ENCODE data around the gene ADGRB2.

The ADGRB2 gene

DNA sequence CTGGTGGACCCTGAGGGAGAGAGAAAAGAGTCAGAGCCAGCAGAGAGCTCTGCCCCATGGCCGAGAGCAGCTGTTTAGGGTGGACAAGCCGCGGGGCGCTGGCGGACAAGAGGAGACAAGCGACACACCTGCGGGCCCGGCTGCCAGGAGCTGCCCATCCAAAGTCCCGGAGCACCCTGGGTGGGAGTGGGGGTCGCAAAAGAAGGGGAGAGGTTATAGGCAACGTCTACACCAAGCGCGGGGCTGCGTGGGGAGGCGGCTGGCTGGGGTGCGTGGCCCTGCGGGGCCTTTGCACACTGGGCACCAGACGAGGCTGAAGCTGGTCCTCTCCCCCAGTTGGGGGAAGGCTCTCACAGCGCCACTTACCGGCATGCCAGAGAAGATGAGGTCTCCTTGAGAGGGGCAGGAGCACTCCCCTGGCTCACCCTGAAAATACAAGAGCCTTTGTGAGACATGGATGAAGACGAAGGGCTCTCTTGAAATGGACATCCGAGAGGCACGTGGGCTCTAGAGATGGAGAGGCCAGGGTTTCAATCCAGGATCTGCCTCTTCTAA lies 84.4 kb downstream of the ADGRB2 start:
- no peak overlapping the region for H4K8ac ChIP-seq (ENCODE audit: low read depth, low read length)
- no peak for DNase-seq

DNA sequence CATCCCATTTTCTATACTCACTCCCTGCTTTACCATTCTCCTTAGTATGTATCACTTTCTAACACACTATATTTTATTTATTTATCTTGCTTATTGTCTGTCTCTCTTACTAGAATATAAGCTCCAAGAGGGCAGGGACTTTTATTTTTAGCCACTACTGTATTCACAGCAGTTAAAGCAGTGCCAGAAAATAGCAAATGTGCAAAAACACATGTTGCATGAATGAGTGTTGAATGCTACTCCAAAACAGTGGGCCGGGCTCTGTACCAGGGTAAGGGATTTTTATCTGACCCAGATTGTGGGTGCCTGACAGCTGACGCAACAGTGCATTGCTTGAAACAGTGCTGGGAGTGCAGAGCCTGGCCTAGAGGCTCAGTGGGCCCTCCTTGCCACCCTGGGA lies 85.0 kb downstream of the ADGRB2 start:
- WGBS (ENCODE audit: extremely low coverage, insufficient coverage, low lambda C conversion rate): no CpG with 5 or more reads among the region's 2 CpGs
- no peak overlapping the region for H2BK120ac ChIP-seq (ENCODE audit: low read depth, low read length)
- no peak for DNase-seq
- no peak overlapping the region for H3K4ac ChIP-seq (ENCODE audit: low read depth, low read length)
- no peak overlapping the region for H4K5ac ChIP-seq (ENCODE audit: low read length)
- no peak overlapping the region for H3K9ac ChIP-seq (ENCODE audit: low read length)
- H3K36me3 ChIP-seq (ENCODE audit: control insufficient read depth, insufficient read depth, low read length): no peaks in the 10 kb centered on the region
- no peak overlapping the region for H2AK5ac ChIP-seq (ENCODE audit: low read length)
- H2BK15ac ChIP-seq (replicated peaks; ENCODE audit: low read depth): no peak overlapping the region
- no peak overlapping the region for H3K4me3 ChIP-seq (ENCODE audit: low read length)
- H3K23ac ChIP-seq (ENCODE audit: low read length): no peak overlapping the region
- H2BK5ac ChIP-seq (ENCODE audit: low read length): no peak overlapping the region
- H3K27ac ChIP-seq (ENCODE audit: low read depth, low read length): no peak overlapping the region
- H3K18ac ChIP-seq (ENCODE audit: low read length): no peak overlapping the region
- no peaks in the 10 kb centered on the region for H3K79me1 ChIP-seq (ENCODE audit: low read length)
- H3K79me2 ChIP-seq (ENCODE audit: control insufficient read depth, insufficient read depth, low read length): no peaks in the 10 kb centered on the region
- no peaks in the 10 kb centered on the region for H3K4me1 ChIP-seq (ENCODE audit: control insufficient read depth, low read depth, low read length)
- H3K56ac ChIP-seq (ENCODE audit: low read length): no peak overlapping the region
- no peak overlapping the region for H4K8ac ChIP-seq (ENCODE audit: low read depth, low read length)
- no peaks in the 10 kb centered on the region for H3K27me3 ChIP-seq (ENCODE audit: insufficient read depth, low read length, poor library complexity)
- H3K4me2 ChIP-seq (ENCODE audit: low read length): no peak overlapping the region

More for the DNA sequence above, 84.4 kb downstream of the ADGRB2 start:
- no peak overlapping the region for H3K4me3 ChIP-seq (ENCODE audit: low read length)
- H3K36me3 ChIP-seq (ENCODE audit: control insufficient read depth, insufficient read depth, low read length): no peaks in the 10 kb centered on the region
- H3K9ac ChIP-seq (ENCODE audit: low read length): no peak overlapping the region
- no peak overlapping the region for H2BK15ac ChIP-seq (replicated peaks; ENCODE audit: low read depth)
- H3K79me2 ChIP-seq (ENCODE audit: control insufficient read depth, insufficient read depth, low read length): no peaks in the 10 kb centered on the region
- no peaks in the 10 kb centered on the region for H3K27me3 ChIP-seq (ENCODE audit: insufficient read depth, low read length, poor library complexity)
- H3K4me2 ChIP-seq (ENCODE audit: low read length): no peak overlapping the region
- H2BK120ac ChIP-seq (ENCODE audit: low read depth, low read length): no peak overlapping the region
- H3K27ac ChIP-seq (ENCODE audit: low read depth, low read length): no peak overlapping the region
- H3K18ac ChIP-seq (ENCODE audit: low read length): no peak overlapping the region
- H3K56ac ChIP-seq (ENCODE audit: low read length): no peak overlapping the region
- H4K5ac ChIP-seq (ENCODE audit: low read length): no peak overlapping the region
- WGBS (ENCODE audit: extremely low coverage, insufficient coverage, low lambda C conversion rate): no CpG with 5 or more reads among the region's 23 CpGs
- no peak overlapping the region for H3K23ac ChIP-seq (ENCODE audit: low read length)
- no peak overlapping the region for H2BK5ac ChIP-seq (ENCODE audit: low read length)
- H3K79me1 ChIP-seq (ENCODE audit: low read length): no peaks in the 10 kb centered on the region
- H2AK5ac ChIP-seq (ENCODE audit: low read length): no peak overlapping the region
- H3K4me1 ChIP-seq (ENCODE audit: control insufficient read depth, low read depth, low read length): no peaks in the 10 kb centered on the region
- no peak overlapping the region for H3K4ac ChIP-seq (ENCODE audit: low read depth, low read length)

DNA sequence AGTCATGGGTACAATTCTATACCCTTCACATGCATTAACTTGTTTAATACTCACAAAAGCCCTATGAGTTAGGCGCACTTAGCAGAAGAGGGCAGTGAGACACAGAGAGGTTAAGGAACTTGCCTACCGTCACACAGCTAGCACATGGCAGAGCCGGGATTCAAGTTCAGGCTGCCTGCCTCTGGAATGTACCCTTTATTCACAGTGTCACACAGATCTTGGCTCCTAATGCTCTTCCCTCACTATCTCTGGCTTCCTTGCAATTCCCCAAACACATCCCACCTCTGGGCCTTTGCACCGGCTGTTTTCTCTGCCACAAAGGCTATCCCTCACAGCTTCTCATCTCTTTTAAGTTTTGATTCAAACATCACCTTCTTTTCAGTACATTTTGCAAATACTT lies 85.5 kb downstream of the ADGRB2 start:
- whole genome bisulfite sequencing (ENCODE audit: extremely low coverage, insufficient coverage, low lambda C conversion rate): no CpG with 5 or more reads among the region's 4 CpGs
- no peak overlapping the region for H3K4me3 ChIP-seq (ENCODE audit: low read length)

DNA sequence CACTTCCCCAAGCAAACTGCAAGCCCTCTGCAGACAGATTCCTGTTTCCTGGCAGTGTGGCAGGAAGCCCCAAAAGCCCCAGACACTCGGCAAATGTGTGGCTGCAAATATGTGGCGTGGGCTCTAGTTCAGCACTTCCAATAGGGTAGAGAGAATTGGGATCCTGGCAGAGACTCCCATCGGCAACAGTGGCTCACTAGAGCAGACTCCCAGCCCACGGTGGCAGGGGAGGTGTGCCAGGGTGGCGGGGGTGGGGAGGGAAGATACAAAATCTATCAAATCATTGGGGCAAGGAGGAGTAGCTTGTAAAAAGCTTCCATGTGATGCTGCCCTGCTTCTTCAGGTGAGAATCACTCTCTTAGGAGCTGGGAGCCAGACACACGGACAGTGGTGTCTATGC lies 86.2 kb downstream of the ADGRB2 start:
- Histone ChIP-seq H3K9ac (ENCODE audit: low read length) (no peak overlapping the region), H2BK15ac (replicated peaks; ENCODE audit: low read depth) (no peak overlapping the region), H3K27me3 (ENCODE audit: insufficient read depth, low read length, poor library complexity) (no peaks in the 10 kb centered on the region), H3K56ac (ENCODE audit: low read length) (no peak overlapping the region), H3K79me1 (ENCODE audit: low read length) (no peaks in the 10 kb centered on the region), H3K4me3 (ENCODE audit: low read length) (no peak overlapping the region), H3K4me1 (ENCODE audit: control insufficient read depth, low read depth, low read length) (no peaks in the 10 kb centered on the region), H2BK120ac (ENCODE audit: low read depth, low read length) (no peak overlapping the region), H3K79me2 (ENCODE audit: control insufficient read depth, insufficient read depth, low read length) (no peaks in the 10 kb centered on the region), H2BK5ac (ENCODE audit: low read length) (no peak overlapping the region), H4K8ac (ENCODE audit: low read depth, low read length) (no peak overlapping the region), H3K27ac (ENCODE audit: low read depth, low read length) (no peak overlapping the region), H2AK5ac (ENCODE audit: low read length) (no peak overlapping the region), H3K23ac (ENCODE audit: low read length) (no peak overlapping the region), H4K5ac (ENCODE audit: low read length) (no peak overlapping the region), H3K36me3 (ENCODE audit: control insufficient read depth, insufficient read depth, low read length) (no peaks in the 10 kb centered on the region), H3K4me2 (ENCODE audit: low read length) (no peak overlapping the region), H3K4ac (ENCODE audit: low read depth, low read length) (no peak overlapping the region), H3K18ac (ENCODE audit: low read length) (no peak overlapping the region)
- DNase-seq: no peak
- no CpG with 5 or more reads among the region's 6 CpGs for WGBS (ENCODE audit: extremely low coverage, insufficient coverage, low lambda C conversion rate)

More for the DNA sequence above, 85.5 kb downstream of the ADGRB2 start:
- Histone ChIP-seq H3K4me1 (ENCODE audit: control insufficient read depth, low read depth, low read length) (no peaks in the 10 kb centered on the region), H2AK5ac (ENCODE audit: low read length) (no peak overlapping the region), H4K8ac (ENCODE audit: low read depth, low read length) (no peak overlapping the region), H2BK120ac (ENCODE audit: low read depth, low read length) (no peak overlapping the region), H2BK15ac (replicated peaks; ENCODE audit: low read depth) (no peak overlapping the region), H3K79me1 (ENCODE audit: low read length) (no peaks in the 10 kb centered on the region), H3K36me3 (ENCODE audit: control insufficient read depth, insufficient read depth, low read length) (no peaks in the 10 kb centered on the region), H4K5ac (ENCODE audit: low read length) (no peak overlapping the region), H3K23ac (ENCODE audit: low read length) (no peak overlapping the region), H3K9ac (ENCODE audit: low read length) (no peak overlapping the region), H3K56ac (ENCODE audit: low read length) (no peak overlapping the region), H3K4ac (ENCODE audit: low read depth, low read length) (no peak overlapping the region), H3K27ac (ENCODE audit: low read depth, low read length) (no peak overlapping the region), H2BK5ac (ENCODE audit: low read length) (no peak overlapping the region), H3K79me2 (ENCODE audit: control insufficient read depth, insufficient read depth, low read length) (no peaks in the 10 kb centered on the region), H3K4me2 (ENCODE audit: low read length) (no peak overlapping the region), H3K27me3 (ENCODE audit: insufficient read depth, low read length, poor library complexity) (no peaks in the 10 kb centered on the region), H3K18ac (ENCODE audit: low read length) (no peak overlapping the region)
- no peak for DNase-seq

DNA sequence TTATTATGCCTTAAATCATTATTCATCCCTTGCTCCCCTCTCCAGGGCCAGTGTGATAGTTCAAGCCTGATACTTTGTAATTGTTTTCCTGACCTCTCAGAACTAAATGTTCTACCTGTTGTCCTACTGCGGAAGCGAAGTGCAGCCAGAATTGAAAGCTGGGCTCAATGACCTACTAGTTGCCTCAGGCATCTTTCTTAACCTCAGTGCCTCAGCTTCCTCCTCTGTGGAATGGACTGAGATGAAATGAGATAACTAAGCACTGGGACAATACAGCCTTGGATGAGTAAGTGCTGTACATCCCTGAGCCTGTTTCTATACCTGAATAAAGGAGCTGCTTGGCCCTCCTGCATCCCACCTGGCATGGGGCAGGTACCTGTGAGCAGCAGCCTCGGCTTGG lies 86.7 kb downstream of the ADGRB2 start:
- no peak overlapping the region for H3K18ac ChIP-seq (ENCODE audit: low read length)
- no peak overlapping the region for H2BK5ac ChIP-seq (ENCODE audit: low read length)
- no peak overlapping the region for H3K9ac ChIP-seq (ENCODE audit: low read length)
- no peak overlapping the region for H2BK15ac ChIP-seq (replicated peaks; ENCODE audit: low read depth)
- no peaks in the 10 kb centered on the region for H3K79me2 ChIP-seq (ENCODE audit: control insufficient read depth, insufficient read depth, low read length)
- DNase-seq: no peak
- no peaks in the 10 kb centered on the region for H3K4me1 ChIP-seq (ENCODE audit: control insufficient read depth, low read depth, low read length)
- no CpG with 5 or more reads among the region's 3 CpGs for WGBS (ENCODE audit: extremely low coverage, insufficient coverage, low lambda C conversion rate)
- no peak overlapping the region for H2AK5ac ChIP-seq (ENCODE audit: low read length)
- H3K4me2 ChIP-seq (ENCODE audit: low read length): no peak overlapping the region
- H4K5ac ChIP-seq (ENCODE audit: low read length): no peak overlapping the region
- no peak overlapping the region for H3K4ac ChIP-seq (ENCODE audit: low read depth, low read length)
- H3K36me3 ChIP-seq (ENCODE audit: control insufficient read depth, insufficient read depth, low read length): no peaks in the 10 kb centered on the region
- H4K8ac ChIP-seq (ENCODE audit: low read depth, low read length): no peak overlapping the region
- no peak overlapping the region for H3K4me3 ChIP-seq (ENCODE audit: low read length)
- no peak overlapping the region for H2BK120ac ChIP-seq (ENCODE audit: low read depth, low read length)
- H3K27ac ChIP-seq (ENCODE audit: low read depth, low read length): no peak overlapping the region
- H3K56ac ChIP-seq (ENCODE audit: low read length): no peak overlapping the region
- H3K79me1 ChIP-seq (ENCODE audit: low read length): no peaks in the 10 kb centered on the region
- no peaks in the 10 kb centered on the region for H3K27me3 ChIP-seq (ENCODE audit: insufficient read depth, low read length, poor library complexity)
- no peak overlapping the region for H3K23ac ChIP-seq (ENCODE audit: low read length)

All from mesendoderm (in vitro differentiated cells).